ENCODE data around the gene VWC2.

Gene VWC2

DNA sequence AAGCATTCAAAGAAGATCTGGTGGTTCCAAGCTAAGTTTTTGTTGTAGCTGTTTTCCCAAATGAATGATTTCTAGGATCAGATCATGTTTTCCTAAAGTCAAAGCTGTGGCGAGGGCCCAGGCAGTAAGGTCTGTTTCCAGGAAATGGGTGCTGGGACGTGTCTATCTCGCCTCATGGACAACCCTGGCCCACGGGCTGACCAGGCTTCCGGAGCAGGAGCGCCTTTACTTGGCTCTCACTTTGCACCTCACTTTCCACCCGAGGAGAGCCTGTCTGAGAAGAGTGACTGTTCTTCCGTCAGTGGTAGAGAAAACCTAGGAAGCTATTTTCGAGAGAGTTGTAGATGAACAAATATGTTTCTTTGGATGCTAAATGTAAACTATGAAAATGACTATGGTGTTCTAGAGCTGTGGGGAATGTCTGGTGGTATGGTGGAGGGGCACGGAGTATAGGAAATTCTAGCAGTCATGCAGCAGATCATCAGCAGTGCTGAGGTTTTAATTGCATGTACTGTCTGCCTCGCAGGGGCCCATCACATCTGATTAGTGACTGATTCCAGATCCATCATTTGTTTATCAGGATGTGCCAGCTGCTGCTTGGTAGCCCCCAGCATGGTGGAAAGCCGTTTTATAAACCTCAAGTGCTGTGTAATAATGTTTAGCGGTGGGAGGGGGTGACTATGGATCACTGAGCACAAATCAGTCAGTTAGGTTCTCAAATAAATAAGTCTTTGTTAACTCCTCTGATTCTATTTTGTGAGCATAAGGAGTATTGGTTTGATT is 66.6 kb downstream of the VWC2 start (continued):
- no peak for TF ChIP-seq ZNF776 (tag by site-specific recombination; IDR thresholded peaks at IDR 0.05; ENCODE audit: borderline replicate concordance)
- TF ChIP-seq, protein P1, sequence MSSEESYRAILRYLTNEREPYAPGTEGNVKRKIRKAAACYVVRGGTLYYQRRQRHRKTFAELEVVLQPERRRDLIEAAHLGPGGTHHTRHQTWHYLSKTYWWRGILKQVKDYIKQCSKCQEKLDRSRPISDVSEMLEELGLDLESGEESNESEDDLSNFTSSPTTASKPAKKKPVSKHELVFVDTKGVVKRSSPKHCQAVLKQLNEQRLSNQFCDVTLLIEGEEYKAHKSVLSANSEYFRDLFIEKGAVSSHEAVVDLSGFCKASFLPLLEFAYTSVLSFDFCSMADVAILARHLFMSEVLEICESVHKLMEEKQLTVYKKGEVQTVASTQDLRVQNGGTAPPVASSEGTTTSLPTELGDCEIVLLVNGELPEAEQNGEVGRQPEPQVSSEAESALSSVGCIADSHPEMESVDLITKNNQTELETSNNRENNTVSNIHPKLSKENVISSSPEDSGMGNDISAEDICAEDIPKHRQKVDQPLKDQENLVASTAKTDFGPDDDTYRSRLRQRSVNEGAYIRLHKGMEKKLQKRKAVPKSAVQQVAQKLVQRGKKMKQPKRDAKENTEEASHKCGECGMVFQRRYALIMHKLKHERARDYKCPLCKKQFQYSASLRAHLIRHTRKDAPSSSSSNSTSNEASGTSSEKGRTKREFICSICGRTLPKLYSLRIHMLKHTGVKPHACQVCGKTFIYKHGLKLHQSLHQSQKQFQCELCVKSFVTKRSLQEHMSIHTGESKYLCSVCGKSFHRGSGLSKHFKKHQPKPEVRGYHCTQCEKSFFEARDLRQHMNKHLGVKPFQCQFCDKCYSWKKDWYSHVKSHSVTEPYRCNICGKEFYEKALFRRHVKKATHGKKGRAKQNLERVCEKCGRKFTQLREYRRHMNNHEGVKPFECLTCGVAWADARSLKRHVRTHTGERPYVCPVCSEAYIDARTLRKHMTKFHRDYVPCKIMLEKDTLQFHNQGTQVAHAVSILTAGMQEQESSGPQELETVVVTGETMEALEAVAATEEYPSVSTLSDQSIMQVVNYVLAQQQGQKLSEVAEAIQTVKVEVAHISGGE (tag by site-specific recombination; conservative IDR thresholded peaks at IDR 0.05; ENCODE audit: low read depth): no peak
- no peak for TF ChIP-seq ZBTB48 (tag by site-specific recombination; IDR thresholded peaks at IDR 0.05)
- TF ChIP-seq BCL11A (tag by site-specific recombination; IDR thresholded peaks at IDR 0.05; ENCODE audit: low read depth): no peak

DNA sequence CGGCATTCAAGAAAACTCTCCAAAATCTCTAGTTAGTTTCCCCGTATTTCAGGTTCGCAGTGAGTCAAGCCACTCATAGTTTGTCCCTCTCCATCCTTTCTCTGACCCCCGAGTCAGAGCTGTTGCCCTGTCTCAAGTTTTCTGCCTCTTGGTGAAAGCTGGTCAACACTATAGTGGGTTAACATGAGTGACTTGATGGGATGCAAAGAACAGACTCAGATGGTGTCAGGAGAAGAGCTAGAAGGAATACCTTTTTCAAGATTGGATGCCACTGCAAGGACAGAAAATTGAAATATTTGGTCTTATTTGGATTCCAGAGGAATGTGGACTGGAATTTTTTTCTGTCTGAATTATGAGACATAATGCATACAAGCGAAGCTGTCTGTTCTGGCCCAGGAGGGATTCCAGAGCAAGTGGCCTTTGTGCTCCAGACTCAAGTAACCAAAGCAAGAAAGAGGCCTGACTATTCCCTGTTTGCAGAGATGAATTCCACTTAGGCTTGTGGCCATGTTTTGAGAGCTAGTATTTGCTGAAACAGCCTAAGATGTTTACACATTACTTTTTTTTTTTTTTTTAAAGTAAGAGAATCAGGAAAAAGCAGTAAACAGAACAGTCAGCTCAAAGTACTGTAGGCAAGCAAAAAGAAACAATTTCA is 67.4 kb downstream of the VWC2 start:
- ChIA-PET POLR2A (no interaction called here), CTCF (interaction anchor here (0.6 kb wide), 1 partner anchor 396 kb away, joined by 4 read pairs; no protein-coding TSS in a partner anchor)
- Histone ChIP-seq H3K27ac (ENCODE audit: extremely low read depth, low read depth, low read length) (no peak overlapping the region), H3K4me1 (ENCODE audit: control insufficient read depth, insufficient read depth, low read length) (no peaks in the 10 kb centered on the region), H3K9me3 (ENCODE audit: control insufficient read depth, insufficient read depth, low read depth, low read length) (no peaks in the 10 kb centered on the region), H3K4me3 (ENCODE audit: low read depth, low read length) (no peak overlapping the region), H3K36me3 (ENCODE audit: control insufficient read depth in 2 of 2, insufficient read depth in 1 of 2, low read length in 2 of 2) (no peaks in the 10 kb centered on the region)
- TF ChIP-seq ZNF423 (tag by site-specific recombination; IDR thresholded peaks at IDR 0.05) (no peak), ZNF549 (tag by site-specific recombination; IDR thresholded peaks at IDR 0.05) (no peak)

DNA sequence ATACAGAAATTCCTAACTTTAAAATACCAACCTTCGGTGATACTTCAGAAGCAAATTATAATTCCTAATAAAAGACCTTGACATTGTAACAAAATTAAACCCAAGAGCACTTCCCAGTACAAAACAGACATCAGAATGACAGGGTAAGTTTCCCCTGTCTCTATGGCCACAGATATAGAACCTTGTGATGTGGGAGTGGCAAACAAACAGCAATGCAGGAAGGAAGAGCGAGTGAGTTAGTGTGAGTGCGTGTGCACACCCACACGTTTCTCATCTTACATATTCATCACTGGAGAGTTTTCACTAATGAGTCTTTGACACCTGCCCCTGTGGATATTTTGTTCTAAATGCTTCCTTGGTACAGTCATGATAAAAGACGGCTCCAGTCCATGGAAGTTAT is 72.2 kb downstream of the VWC2 start:
- Histone ChIP-seq H3K27ac (ENCODE audit: extremely low read depth, low read depth, low read length) (no peak overlapping the region), H3K9me3 (ENCODE audit: control insufficient read depth, insufficient read depth, low read depth, low read length) (no peaks in the 10 kb centered on the region), H3K4me1 (ENCODE audit: control insufficient read depth, insufficient read depth, low read length) (no peaks in the 10 kb centered on the region), H3K4me3 (ENCODE audit: low read depth, low read length) (no peak overlapping the region), H3K36me3 (ENCODE audit: control insufficient read depth in 2 of 2, insufficient read depth in 1 of 2, low read length in 2 of 2) (no peaks in the 10 kb centered on the region)
- no peak for TF ChIP-seq ZNF610 (tag by site-specific recombination; IDR thresholded peaks at IDR 0.05; ENCODE audit: borderline replicate concordance)
- no peak for TF ChIP-seq ZNF404 (tag by site-specific recombination; IDR thresholded peaks at IDR 0.05)
- CTCF ChIA-PET: no interaction called here
- POLR2A ChIA-PET: no interaction called here

DNA sequence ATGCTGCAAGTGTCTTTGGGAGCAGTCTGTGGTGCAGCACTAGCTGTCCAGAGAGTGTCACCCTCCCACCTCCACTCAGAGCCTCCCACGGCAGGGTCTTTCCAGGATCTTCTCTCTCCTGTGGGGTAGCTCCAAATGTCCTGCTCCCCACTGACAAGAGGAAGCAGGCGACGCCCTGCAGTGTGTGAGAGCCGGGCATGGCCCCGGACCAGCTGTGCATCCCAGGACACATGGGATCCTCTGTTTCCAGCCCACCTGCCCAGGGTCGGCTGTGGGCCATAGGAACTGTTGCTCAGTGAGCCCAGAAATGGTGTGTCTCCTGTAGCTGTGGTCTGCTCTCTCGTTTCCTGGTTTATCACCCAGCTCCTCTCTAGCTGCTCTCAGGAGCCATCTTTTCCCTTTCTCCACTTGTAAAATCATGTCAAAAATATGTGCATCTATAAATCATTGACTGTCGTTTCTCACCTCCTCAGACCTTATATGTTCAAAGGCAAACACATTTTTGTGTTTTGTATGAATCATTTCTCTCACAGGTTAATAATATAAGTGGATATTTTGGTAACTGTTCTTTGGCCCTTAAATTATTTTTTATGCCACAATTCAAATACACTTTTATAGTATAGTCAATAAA is 74.9 kb downstream of the VWC2 start:
- no peak overlapping the region for H3K4me3 ChIP-seq (ENCODE audit: low read depth, low read length)
- H3K9me3 ChIP-seq (ENCODE audit: control insufficient read depth, insufficient read depth, low read depth, low read length): no peaks in the 10 kb centered on the region
- CTCF ChIA-PET: interaction anchor here (0.5 kb wide), 1 partner anchor 64 kb away, joined by 3 read pairs; no protein-coding TSS in a partner anchor
- POLR2A ChIA-PET: no interaction called here
- H3K4me1 ChIP-seq (ENCODE audit: control insufficient read depth, insufficient read depth, low read length): no peaks in the 10 kb centered on the region
- H3K27ac ChIP-seq (ENCODE audit: extremely low read depth, low read depth, low read length): no peak overlapping the region
- no peaks in the 10 kb centered on the region for H3K36me3 ChIP-seq (ENCODE audit: control insufficient read depth in 2 of 2, insufficient read depth in 1 of 2, low read length in 2 of 2)
- TF ChIP-seq ZNF202 (tag by site-specific recombination; IDR thresholded peaks at IDR 0.05; ENCODE audit: borderline replicate concordance) (no peak), ZNF596 (tag by site-specific recombination; IDR thresholded peaks at IDR 0.05) (no peak), ZNF335 (tag by site-specific recombination; conservative IDR thresholded peaks at IDR 0.05) (no peak), ZBTB21 (tag by site-specific recombination; IDR thresholded peaks at IDR 0.05) (no peak), ZNF76 (tag by site-specific recombination; IDR thresholded peaks at IDR 0.05; ENCODE audit: borderline replicate concordance, low read depth) (no peak), ZNF37A (tag by site-specific recombination; IDR thresholded peaks at IDR 0.05) (no peak), SP7 (tag by site-specific recombination; IDR thresholded peaks at IDR 0.05) (no peak)
- TF ChIP-seq, protein P2, sequence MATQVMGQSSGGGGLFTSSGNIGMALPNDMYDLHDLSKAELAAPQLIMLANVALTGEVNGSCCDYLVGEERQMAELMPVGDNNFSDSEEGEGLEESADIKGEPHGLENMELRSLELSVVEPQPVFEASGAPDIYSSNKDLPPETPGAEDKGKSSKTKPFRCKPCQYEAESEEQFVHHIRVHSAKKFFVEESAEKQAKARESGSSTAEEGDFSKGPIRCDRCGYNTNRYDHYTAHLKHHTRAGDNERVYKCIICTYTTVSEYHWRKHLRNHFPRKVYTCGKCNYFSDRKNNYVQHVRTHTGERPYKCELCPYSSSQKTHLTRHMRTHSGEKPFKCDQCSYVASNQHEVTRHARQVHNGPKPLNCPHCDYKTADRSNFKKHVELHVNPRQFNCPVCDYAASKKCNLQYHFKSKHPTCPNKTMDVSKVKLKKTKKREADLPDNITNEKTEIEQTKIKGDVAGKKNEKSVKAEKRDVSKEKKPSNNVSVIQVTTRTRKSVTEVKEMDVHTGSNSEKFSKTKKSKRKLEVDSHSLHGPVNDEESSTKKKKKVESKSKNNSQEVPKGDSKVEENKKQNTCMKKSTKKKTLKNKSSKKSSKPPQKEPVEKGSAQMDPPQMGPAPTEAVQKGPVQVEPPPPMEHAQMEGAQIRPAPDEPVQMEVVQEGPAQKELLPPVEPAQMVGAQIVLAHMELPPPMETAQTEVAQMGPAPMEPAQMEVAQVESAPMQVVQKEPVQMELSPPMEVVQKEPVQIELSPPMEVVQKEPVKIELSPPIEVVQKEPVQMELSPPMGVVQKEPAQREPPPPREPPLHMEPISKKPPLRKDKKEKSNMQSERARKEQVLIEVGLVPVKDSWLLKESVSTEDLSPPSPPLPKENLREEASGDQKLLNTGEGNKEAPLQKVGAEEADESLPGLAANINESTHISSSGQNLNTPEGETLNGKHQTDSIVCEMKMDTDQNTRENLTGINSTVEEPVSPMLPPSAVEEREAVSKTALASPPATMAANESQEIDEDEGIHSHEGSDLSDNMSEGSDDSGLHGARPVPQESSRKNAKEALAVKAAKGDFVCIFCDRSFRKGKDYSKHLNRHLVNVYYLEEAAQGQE (tag by site-specific recombination; IDR thresholded peaks at IDR 0.05): no peak
- TF ChIP-seq, protein P3, sequence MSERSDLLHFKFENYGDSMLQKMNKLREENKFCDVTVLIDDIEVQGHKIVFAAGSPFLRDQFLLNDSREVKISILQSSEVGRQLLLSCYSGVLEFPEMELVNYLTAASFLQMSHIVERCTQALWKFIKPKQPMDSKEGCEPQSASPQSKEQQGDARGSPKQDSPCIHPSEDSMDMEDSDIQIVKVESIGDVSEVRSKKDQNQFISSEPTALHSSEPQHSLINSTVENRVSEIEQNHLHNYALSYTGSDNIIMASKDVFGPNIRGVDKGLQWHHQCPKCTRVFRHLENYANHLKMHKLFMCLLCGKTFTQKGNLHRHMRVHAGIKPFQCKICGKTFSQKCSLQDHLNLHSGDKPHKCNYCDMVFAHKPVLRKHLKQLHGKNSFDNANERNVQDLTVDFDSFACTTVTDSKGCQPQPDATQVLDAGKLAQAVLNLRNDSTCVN (tag by site-specific recombination; optimal IDR thresholded peaks at IDR 0.05): no peak
- TF ChIP-seq, protein P4, sequence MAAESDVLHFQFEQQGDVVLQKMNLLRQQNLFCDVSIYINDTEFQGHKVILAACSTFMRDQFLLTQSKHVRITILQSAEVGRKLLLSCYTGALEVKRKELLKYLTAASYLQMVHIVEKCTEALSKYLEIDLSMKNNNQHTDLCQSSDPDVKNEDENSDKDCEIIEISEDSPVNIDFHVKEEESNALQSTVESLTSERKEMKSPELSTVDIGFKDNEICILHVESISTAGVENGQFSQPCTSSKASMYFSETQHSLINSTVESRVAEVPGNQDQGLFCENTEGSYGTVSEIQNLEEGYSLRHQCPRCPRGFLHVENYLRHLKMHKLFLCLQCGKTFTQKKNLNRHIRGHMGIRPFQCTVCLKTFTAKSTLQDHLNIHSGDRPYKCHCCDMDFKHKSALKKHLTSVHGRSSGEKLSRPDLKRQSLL (tag by site-specific recombination; IDR thresholded peaks at IDR 0.05): no peak

All from HEK293 (cell line).